GM23338 (cell line): ENCODE results near the gene ZNF609.

Experiments
- CREB1 ChIP-seq: fragments of 250-450 bp; sonication (Bioruptor Pico); IDR thresholded peaks from 2 replicates; pipeline ENCODE4 v1.5.0; 2020; ENCODE audit warnings: low read depth, mild to moderate bottlenecking, moderate library complexity
- CTCF ChIP-seq, 2 experiments: fragments of 200-600 bp in 1 of 2; sonication (generic) in 1 of 2; conservative IDR thresholded peaks; 2 replicates each; pipeline versions ENCODE4 v1.5.1 to v1.6.1; 2016 to 2017; ENCODE audit warnings: antibody characterized with exemption in 2 of 2, low read depth in 2 of 2, mild to moderate bottlenecking in 2 of 2, moderate library complexity in 1 of 2
- EZH2 ChIP-seq: fragments of 200-600 bp; sonication (generic); IDR thresholded peaks from one replicate; pipeline ENCODE4 v1.8.0; 2017; ENCODE audit warnings: antibody characterized with exemption, mild to moderate bottlenecking, low read depth; ENCODE audit not compliant: unreplicated experiment
- POLR2AphosphoS5 ChIP-seq: IDR thresholded peaks from 2 replicates; pipeline ENCODE4 v1.6.1; 2016; ENCODE audit warnings: antibody characterized with exemption, low read depth
- REST ChIP-seq: IDR thresholded peaks from one replicate; pipeline ENCODE4 v1.6.1; 2018; ENCODE audit warnings: antibody characterized with exemption; ENCODE audit not compliant: unreplicated experiment
- STAT1 ChIP-seq: IDR thresholded peaks from one replicate; pipeline ENCODE4 v1.6.1; 2016; ENCODE audit warnings: antibody characterized with exemption; ENCODE audit not compliant: unreplicated experiment

DNA sequence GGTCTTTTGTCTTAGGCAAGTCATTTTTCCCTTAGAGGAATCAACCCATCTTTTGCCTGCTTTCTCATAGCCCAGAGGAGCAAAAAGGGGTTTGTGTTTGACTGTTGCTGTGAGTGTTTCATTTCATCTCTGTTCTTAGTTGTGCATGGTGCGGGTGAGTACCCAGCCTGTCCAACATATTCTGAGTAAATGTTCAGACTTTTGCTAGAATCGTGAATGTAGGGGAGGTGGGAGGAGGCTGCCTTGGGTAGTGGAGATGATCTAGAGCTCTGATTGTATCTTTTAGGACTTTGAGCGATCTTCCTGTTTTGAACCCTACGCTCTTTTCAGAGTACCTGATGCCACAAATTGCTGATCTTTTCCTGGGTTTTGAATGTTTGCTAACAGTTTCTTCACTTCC is 123.1 kb downstream of the ZNF609 start:
- TF ChIP-seq CREB1 (CRISPR knock-in tag) (no peak), CTCF (conservative IDR thresholded peaks at IDR 0.05; ENCODE audit: low read depth in 2 of 2) (no peak), EZH2 (no peak), REST (no peak), STAT1 (no peak), POLR2AphosphoS5 (no peak)
